ENCODE data around the gene CCL18. TPM values are rescaled to one million over a fixed set of nuclear protein-coding genes. Genes with fewer than 3 reads are reported as not detected.

The CCL18 gene
- total and polyA plus RNA-seq, 2 of the 4 experiments (the other 2 are of a cell fraction) = not detected

- H2AK5ac ChIP-seq (ENCODE audit: low read depth, low read length) = no peak overlapping the region
- in situ Hi-C loops (cut with MboI; ENCODE audit: low sequenced_read_pairs) (no loop called here), dilution Hi-C loops (cut with HindIII; ENCODE audit: low sequenced_read_pairs, unreplicated experiment) (no loop called here), intact Hi-C loops (cut with micrococcal nuclease) (loop anchor here (10.0 kb wide), 1 partner anchor 76 kb away; no protein-coding TSS in a partner anchor)
- no peaks in the 10 kb centered on the region for H3K79me1 ChIP-seq (ENCODE audit: low read depth in 1 of 2, low read length in 2 of 2)
- no peak overlapping the region for H2BK5ac ChIP-seq (ENCODE audit: low read depth, low read length, poor library complexity, severe bottlenecking)
- CTCF ChIA-PET = no interaction called here
- POLR2A ChIA-PET (ENCODE audit: unreplicated experiment) = no interaction called here
- H3K9me1 ChIP-seq (ENCODE audit: insufficient read depth, low read length) = no peaks in the 10 kb centered on the region
- H3K9ac ChIP-seq (ENCODE audit: low read depth, low read length) = no peak overlapping the region
- no peak overlapping the region for H2BK20ac ChIP-seq (ENCODE audit: low read depth, low read length)
- no peak overlapping the region for H3K18ac ChIP-seq (ENCODE audit: low read depth, low read length)
- no peak overlapping the region for H3K4me2 ChIP-seq (ENCODE audit: low read depth, low read length)
- no peak overlapping the region for H3K4ac ChIP-seq (ENCODE audit: low read depth, low read length)
- H3K9me3 ChIP-seq (ENCODE audit: control insufficient read depth, insufficient read depth, low read length) = no peaks in the 10 kb centered on the region
- peaks cover 1% of the 10 kb centered on the region; the same call in 1 of the 2 replicates for H3K27me3 ChIP-seq (ENCODE audit: control insufficient read depth, insufficient read depth, low read length)
- no TSS peak for BruUV-seq (replicated peaks)
- H2BK15ac ChIP-seq (ENCODE audit: low read depth, low read length) = no peak overlapping the region
- ATAC-seq (ENCODE audit: low read depth) (no peak), DNase-seq (no peak)
- no peak overlapping the region for H2BK120ac ChIP-seq (ENCODE audit: low read depth, low read length)
- TF ChIP-seq POLR2A (IDR thresholded peaks at IDR 0.05; ENCODE audit: low read depth, low read length) (no peak), FOS (IDR thresholded peaks at IDR 0.05; ENCODE audit: low read depth, low read length) (no peak), MAZ (IDR thresholded peaks at IDR 0.05; ENCODE audit: borderline replicate concordance, low read depth, low read length) (no peak), NFE2L2 (IDR thresholded peaks at IDR 0.05; ENCODE audit: low read depth, low read length) (no peak), RCOR1 (IDR thresholded peaks at IDR 0.05; ENCODE audit: insufficient replicate concordance, low read length) (no peak), CEBPB (IDR thresholded peaks at IDR 0.05; ENCODE audit: low read depth, low read length) (no peak), MAFK (IDR thresholded peaks at IDR 0.05; ENCODE audit: low read depth, low read length) (no peak), CHD1 (IDR thresholded peaks at IDR 0.05; ENCODE audit: low read depth, low read length) (no peak), CTCF (conservative IDR thresholded peaks at IDR 0.05; ENCODE audit: low read depth, low read length) (no peak), RFX5 (IDR thresholded peaks at IDR 0.05; ENCODE audit: low read depth, low read length) (no peak), SMC3 (IDR thresholded peaks at IDR 0.05; ENCODE audit: low read depth, low read length) (no peak)
- TF ChIP-seq, protein P1, sequence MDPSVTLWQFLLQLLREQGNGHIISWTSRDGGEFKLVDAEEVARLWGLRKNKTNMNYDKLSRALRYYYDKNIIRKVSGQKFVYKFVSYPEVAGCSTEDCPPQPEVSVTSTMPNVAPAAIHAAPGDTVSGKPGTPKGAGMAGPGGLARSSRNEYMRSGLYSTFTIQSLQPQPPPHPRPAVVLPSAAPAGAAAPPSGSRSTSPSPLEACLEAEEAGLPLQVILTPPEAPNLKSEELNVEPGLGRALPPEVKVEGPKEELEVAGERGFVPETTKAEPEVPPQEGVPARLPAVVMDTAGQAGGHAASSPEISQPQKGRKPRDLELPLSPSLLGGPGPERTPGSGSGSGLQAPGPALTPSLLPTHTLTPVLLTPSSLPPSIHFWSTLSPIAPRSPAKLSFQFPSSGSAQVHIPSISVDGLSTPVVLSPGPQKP (IDR thresholded peaks at IDR 0.05; ENCODE audit: borderline replicate concordance, low read depth, low read length) = no peak
- H4K91ac ChIP-seq (ENCODE audit: insufficient read depth, low read depth, low read length) = no peak overlapping the region
- no peak overlapping the region for H3K27ac ChIP-seq (ENCODE audit: insufficient read depth, low read length)
- no peak overlapping the region for H3K23ac ChIP-seq (ENCODE audit: low read depth, low read length)
- no peak overlapping the region for H3K4me3 ChIP-seq (ENCODE audit: insufficient read depth, low read depth, low read length)
- H3K4me1 ChIP-seq (ENCODE audit: control insufficient read depth, insufficient read depth, low read length) = no peaks in the 10 kb centered on the region
- no peak overlapping the region for H2AFZ ChIP-seq (replicated peaks; ENCODE audit: low read length, poor library complexity)
- no peak overlapping the region for H3K14ac ChIP-seq (replicated peaks; ENCODE audit: low read depth, low read length)
- no peak overlapping the region for H3K56ac ChIP-seq (ENCODE audit: extremely low read depth, insufficient read depth, low read length)
- no peaks in the 10 kb centered on the region for H3K36me3 ChIP-seq (ENCODE audit: control insufficient read depth, insufficient read depth, low read length)
- H4K20me1 ChIP-seq (ENCODE audit: insufficient read depth, low read length) = no peaks in the 10 kb centered on the region
- no peak overlapping the region for H2AK9ac ChIP-seq (replicated peaks; ENCODE audit: low read depth, low read length, poor library complexity)
- H4K8ac ChIP-seq (ENCODE audit: low read depth in 2 of 2, low read length in 2 of 2) = no peak overlapping the region
- no peak overlapping the region for H4K5ac ChIP-seq (ENCODE audit: low read depth, low read length)
These were observed 5.1 kb downstream of the CCL18 start for GRCh38 chr17:36069136-36069535.
